CD14-positive monocyte (primary cell): ENCODE results near the gene LIMK2. TPM values are rescaled to one million over a fixed set of nuclear protein-coding genes. Genes with fewer than 3 reads are reported as not detected.
A peak's percentile ranks its signal among the peaks of the same experiment; 100 is the strongest.

Experiments used
- DNase-seq, 3 donors: peaks; one replicate each; pipeline ENCODE4 v3.0.0-alpha.2; 2011 to 2022
- H2AFZ ChIP-seq: 2 replicates; pipeline ENCODE4 v1.6.0; 2012; ENCODE audit warnings: mild to moderate bottlenecking, low read depth, low read length, inconsistent platforms; ENCODE audit not compliant: insufficient read depth, poor library complexity, severe bottlenecking
- H3K27ac ChIP-seq, 2 donors: 1 replicate in 1 of 2; 2 replicates in 1 of 2; pipeline ENCODE4 v1.5.1; 2012 to 2013; ENCODE audit warnings: low read length in 2 of 2, control low read depth in 1 of 2, inconsistent platforms in 1 of 2, low read depth in 1 of 2, mild to moderate bottlenecking in 1 of 2
- H3K27me3 ChIP-seq, 2 donors: one replicate each; pipeline versions ENCODE4 v1.6.0 to v1.6.1; 2011 to 2013; ENCODE audit warnings: low read length in 2 of 2; ENCODE audit not compliant: control insufficient read depth in 2 of 2, insufficient read depth in 2 of 2
- H3K36me3 ChIP-seq, 2 donors: replicated peaks in 1 of 2; 1 replicate in 1 of 2; 2 replicates in 1 of 2; pipeline versions ENCODE4 v1.5.1 to v1.6.1; 2012 to 2013; ENCODE audit warnings: low read length in 2 of 2, control low read depth in 1 of 2, inconsistent platforms in 1 of 2, mild to moderate bottlenecking in 1 of 2; ENCODE audit not compliant: insufficient read depth in 2 of 2, control insufficient read depth in 1 of 2
- H3K4me1 ChIP-seq, 2 donors: 1 replicate in 1 of 2; 2 replicates in 1 of 2; pipeline versions ENCODE4 v1.5.1 to v1.6.1; 2012 to 2013; ENCODE audit warnings: low read length in 2 of 2, control low read depth in 1 of 2, inconsistent platforms in 1 of 2, mild to moderate bottlenecking in 1 of 2, moderate library complexity in 1 of 2; ENCODE audit not compliant: insufficient read depth in 2 of 2, control insufficient read depth in 1 of 2
- H3K4me2 ChIP-seq: replicated peaks from 2 replicates; pipeline ENCODE3; 2012; ENCODE audit warnings: low read length, moderate library complexity, mild to moderate bottlenecking; ENCODE audit not compliant: poor library complexity, severe bottlenecking; ENCODE audit errors: extremely low read depth
- H3K4me3 ChIP-seq, 3 experiments: fragments of 200-600 bp in 1 of 3; sonication (generic) in 1 of 3; replicated peaks in 1 of 3; 1 replicate in 2 of 3; 2 replicates in 1 of 3; pipeline ENCODE4 v1.5.1; 2011 to 2013; ENCODE audit warnings: low read length in 3 of 3, mild to moderate bottlenecking in 3 of 3, control low read depth in 2 of 3, low read depth in 2 of 3, inconsistent platforms in 1 of 3, moderate library complexity in 1 of 3
- H3K79me2 ChIP-seq: 2 replicates; pipeline ENCODE4 v1.6.0; 2012; ENCODE audit warnings: mild to moderate bottlenecking, control low read depth, inconsistent platforms, low read length, moderate library complexity; ENCODE audit not compliant: insufficient read depth
- H3K9ac ChIP-seq: 2 replicates; pipeline ENCODE4 v1.6.0; 2017; ENCODE audit warnings: low read length, mild to moderate bottlenecking; ENCODE audit not compliant: insufficient read depth, poor library complexity, severe bottlenecking
- H3K9me3 ChIP-seq, 2 donors: replicated peaks in 1 of 2; 1 replicate in 1 of 2; 2 replicates in 1 of 2; pipeline versions ENCODE4 v1.5.1 to v1.6.1; 2012 to 2013; ENCODE audit warnings: low read length in 2 of 2, control low read depth in 1 of 2; ENCODE audit not compliant: control insufficient read depth in 1 of 2, insufficient read depth in 1 of 2
- H4K20me1 ChIP-seq: 2 replicates; pipeline ENCODE4 v1.6.0; 2012; ENCODE audit warnings: mild to moderate bottlenecking, low read length, control low read depth, moderate library complexity; ENCODE audit not compliant: insufficient read depth
- H3K27ac Mint-ChIP-seq, 7 donors: one replicate each; pipeline ENCODE4 v1.8.0; 2020; ENCODE audit warnings: mild to moderate bottlenecking in 7 of 7, mixed read lengths in 7 of 7, moderate library complexity in 6 of 7, inconsistent platforms in 2 of 7
- H3K27me3 Mint-ChIP-seq, 3 donors: one replicate each; pipeline ENCODE4 v1.8.0; 2021 to 2022; ENCODE audit warnings: low read depth in 3 of 3, mild to moderate bottlenecking in 3 of 3, mixed read lengths in 3 of 3, moderate library complexity in 3 of 3, inconsistent platforms in 1 of 3
- H3K36me3 Mint-ChIP-seq, 2 donors: one replicate each; pipeline ENCODE4 v1.8.0; 2020; ENCODE audit warnings: mixed read lengths in 2 of 2, inconsistent platforms in 1 of 2, mild to moderate bottlenecking in 1 of 2
- H3K4me1 Mint-ChIP-seq: one replicate; pipeline ENCODE4 v1.8.0; 2020; ENCODE audit warnings: mild to moderate bottlenecking, mixed read lengths
- H3K4me3 Mint-ChIP-seq, 2 donors: one replicate each; pipeline ENCODE4 v1.8.0; 2020; ENCODE audit warnings: mild to moderate bottlenecking in 2 of 2, mixed read lengths in 2 of 2, moderate library complexity in 1 of 2
- H3K9me3 Mint-ChIP-seq, 7 donors: one replicate each; pipeline ENCODE4 v1.8.0; 2020 to 2022; ENCODE audit warnings: mixed read lengths in 7 of 7, mild to moderate bottlenecking in 6 of 7, moderate library complexity in 6 of 7, inconsistent platforms in 2 of 7
- CTCF ChIP-seq: fragments of 200-600 bp; IDR thresholded peaks from one replicate; pipeline ENCODE4 v1.8.0; 2022; ENCODE audit warnings: antibody characterized with exemption, mild to moderate bottlenecking
- WGBS: methylation state at CpG from one replicate; pipeline ENCODE4 v1.1.5; 2013; ENCODE audit warnings: missing lambda C conversion rate; ENCODE audit not compliant: insufficient coverage; 5-methylcytosine and 5-hydroxymethylcytosine counted together
- intact Hi-C, 2 donors: fragments of 100-400 bp; cut with micrococcal nuclease; formaldehyde crosslinking; loops; one replicate each; pipeline versions ENCODE4 v1.15.0 to v1.15.1; 2023
- polyA plus RNA-seq, 3 donors: library from polyadenylated mRNA; depleted of rRNA in 1 of 3; unstranded in 2 of 3; stranded (reverse) in 1 of 3; fragments of 300-500 nt in 2 of 3; fragments of >200 nt in 1 of 3; fragmentation: Illumina TruSeq in 2 of 3; gene quantifications; 1 replicate in 2 of 3; 2 replicates in 1 of 3; pipeline ENCODE4 v1.2.3, GENCODE V29; 2012 to 2021

Gene LIMK2
- polyA plus RNA-seq, 3 donors = 5.5 to 14.2 (median 10.1) TPM

DNA sequence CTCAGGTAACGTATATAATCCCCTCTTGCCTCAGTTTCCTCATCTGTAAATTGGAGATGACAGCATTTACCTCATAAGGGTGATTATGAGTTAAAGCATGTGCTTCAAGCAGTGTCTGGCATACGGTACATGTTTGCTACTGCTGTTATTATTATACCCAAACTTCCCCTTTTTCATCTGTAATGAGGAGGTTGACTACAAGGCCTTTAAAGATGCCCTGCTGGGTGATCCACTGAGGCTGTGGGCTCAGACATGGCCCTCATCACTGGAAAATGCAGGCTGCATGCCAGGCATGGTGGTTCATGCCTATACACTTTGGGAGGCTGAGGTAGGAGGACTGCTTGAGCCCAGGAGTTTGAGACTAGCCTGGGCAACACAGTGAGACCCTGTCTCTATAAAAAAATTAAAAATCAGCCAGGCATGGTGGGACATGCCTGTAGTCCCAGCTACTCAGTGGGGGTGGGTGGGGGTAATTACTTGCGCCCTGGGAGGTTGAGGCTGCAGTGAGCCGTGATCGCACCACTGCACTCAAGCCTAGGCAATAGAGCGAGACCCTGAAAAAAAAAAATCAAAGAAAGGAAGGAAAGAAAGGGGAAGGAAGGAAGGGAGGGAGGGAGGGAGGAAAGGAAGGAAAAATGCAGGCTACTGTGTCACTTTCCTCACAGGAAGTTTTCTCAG is 75.9 kb downstream of the LIMK2 start:
- H4K20me1 ChIP-seq = peaks cover 35% of the 10 kb centered on the region
- TF ChIP-seq CTCF = no peak
- Mint-ChIP-seq H3K4me3 (peak overlapping the region in 1 of 2 donors; percentile 27), H3K27ac (peak overlapping the region in 6 of 7 donors; percentile 30 to 99 (median 69)), H3K9me3 (peaks cover 0 to 1% (median 0%) of the 10 kb centered on the region in 7 donors), H3K36me3 (peaks cover 44 to 51% of the 10 kb centered on the region in 2 donors), H3K27me3 (peaks cover 0 to 5% (median 3%) of the 10 kb centered on the region in 3 donors), H3K4me1 (peaks cover 47% of the 10 kb centered on the region)
- H3K9ac ChIP-seq = no peak overlapping the region
- peak overlapping the region; percentile 91 for H3K4me2 ChIP-seq
- peaks cover 9% of the 10 kb centered on the region for H3K79me2 ChIP-seq
- H3K27me3 ChIP-seq = no peaks in the 10 kb centered on the region
- peaks cover 37 to 52% of the 10 kb centered on the region in 2 donors for H3K36me3 ChIP-seq
- WGBS = 77% methylated on average over 4 of the region's 6 CpGs
- H3K4me1 ChIP-seq = peaks cover 49 to 71% of the 10 kb centered on the region in 2 donors
- no peak overlapping the region for H3K4me3 ChIP-seq
- H2AFZ ChIP-seq = no peak overlapping the region
- DNase-seq = peak in 2 of 3 donors; percentile 21 to 26
- intact Hi-C loops = loop anchor here in 1 of 2 donors (5.0 kb wide), 1 partner anchor 76 kb away; the partner anchor contains the start of gene LIMK2
- H3K9me3 ChIP-seq = no peaks in the 10 kb centered on the region
- no peak overlapping the region for H3K27ac ChIP-seq

GRCh38 chr22:31288496-31289240 is 76.6 kb downstream of the LIMK2 start:
- Mint-ChIP-seq H3K4me1 (peaks cover 53% of the 10 kb centered on the region), H3K4me3 (peak overlapping the region; percentile 30 to 37), H3K9me3 (peaks cover 0 to 1% (median 0%) of the 10 kb centered on the region in 7 donors), H3K27me3 (peaks cover 0 to 5% (median 3%) of the 10 kb centered on the region in 3 donors), H3K27ac (peak overlapping the region; percentile 46 to 99 (median 84)), H3K36me3 (peaks cover 36 to 44% of the 10 kb centered on the region in 2 donors)
- peaks cover 31% of the 10 kb centered on the region for H4K20me1 ChIP-seq
- peaks cover 9% of the 10 kb centered on the region for H3K79me2 ChIP-seq
- DNase-seq = peak in 2 of 3 donors; percentile 40 to 45
- H3K36me3 ChIP-seq = peaks cover 32 to 45% of the 10 kb centered on the region in 2 donors
- intact Hi-C loops = loop anchor here in 1 of 2 donors (5.0 kb wide), 1 partner anchor 76 kb away; the partner anchor contains the start of gene LIMK2
- H3K4me1 ChIP-seq = peaks cover 55 to 79% of the 10 kb centered on the region in 2 donors
- H2AFZ ChIP-seq = no peak overlapping the region
- H3K9ac ChIP-seq = no peak overlapping the region
- WGBS = 24% methylated on average over 5 of the region's 5 CpGs
- peak overlapping the region; percentile 96 to 99 for H3K27ac ChIP-seq
- no peaks in the 10 kb centered on the region for H3K9me3 ChIP-seq
- peak overlapping the region; percentile 91 for H3K4me2 ChIP-seq
- H3K27me3 ChIP-seq = no peaks in the 10 kb centered on the region
- no peak for TF ChIP-seq CTCF
- peak overlapping the region in 1 of 3 experiments; percentile 96 for H3K4me3 ChIP-seq
